Measurements from ENCODE around the gene CBX8.

Gene CBX8

GRCh38 chr17:79804856-79805696, 8.2 kb upstream of the CBX8 start:
- DNase-seq (ENCODE audit: low read depth in 2 of 2): no peak

GRCh38 chr17:79803997-79804855, 7.3 kb upstream of the CBX8 start:
- no peak for DNase-seq (ENCODE audit: low read depth in 2 of 2)

- no peak for DNase-seq (ENCODE audit: low read depth in 2 of 2)
These were observed 6.6 kb upstream of the CBX8 start for GRCh38 chr17:79803421-79803996.

GRCh38 chr17:79802736-79803420, 6.0 kb upstream of the CBX8 start:
- DNase-seq (ENCODE audit: low read depth in 2 of 2): no peak

- DNase-seq (ENCODE audit: low read depth in 2 of 2): no peak
These were observed 5.3 kb upstream of the CBX8 start for GRCh38 chr17:79802039-79802735.

- no peak for DNase-seq (ENCODE audit: low read depth in 2 of 2)
These were observed 4.5 kb upstream of the CBX8 start for GRCh38 chr17:79801156-79802038.

- DNase-seq (ENCODE audit: low read depth in 2 of 2): no peak
These were observed 3.7 kb upstream of the CBX8 start for GRCh38 chr17:79800325-79801155.

GRCh38 chr17:79799538-79800324, 2.9 kb upstream of the CBX8 start:
- DNase-seq (ENCODE audit: low read depth in 2 of 2): no peak

- DNase-seq (ENCODE audit: low read depth in 2 of 2): no peak
These were observed 2.3 kb upstream of the CBX8 start for GRCh38 chr17:79799174-79799537.

- DNase-seq (ENCODE audit: low read depth in 2 of 2): no peak
These were observed 1.7 kb upstream of the CBX8 start for GRCh38 chr17:79798299-79799173.

GRCh38 chr17:79797492-79798298, 818 bp upstream of the CBX8 start:
- no peak for DNase-seq (ENCODE audit: low read depth in 2 of 2)

- DNase-seq (ENCODE audit: low read depth in 2 of 2): no peak
These were observed 474 bp downstream of the CBX8 start for GRCh38 chr17:79796444-79796762.

- DNase-seq (ENCODE audit: low read depth in 2 of 2): no peak
These were observed 958 bp downstream of the CBX8 start for GRCh38 chr17:79795795-79796443.

- DNase-seq (ENCODE audit: low read depth in 2 of 2): no peak
These were observed 2.0 kb downstream of the CBX8 start for GRCh38 chr17:79794659-79795511.

GRCh38 chr17:79793924-79794304, 3.0 kb downstream of the CBX8 start:
- no peak for DNase-seq (ENCODE audit: low read depth in 2 of 2)
